CD4-positive, alpha-beta T cell treated with Interleukin-2 at 100 ng/mL for 4 hours (primary cell): ENCODE data around the gene GOLGA6L1.
"Not testable (repeated sequence)": the region's sequence is repeated elsewhere in the genome, so short reads cannot be mapped to it uniquely, and the experiment has no call there.

Experiments
- DNase-seq: peaks from one replicate; pipeline ENCODE4 v3.0.0-alpha.2; 2020; ENCODE audit warnings: low spot score

Gene GOLGA6L1, protein sequence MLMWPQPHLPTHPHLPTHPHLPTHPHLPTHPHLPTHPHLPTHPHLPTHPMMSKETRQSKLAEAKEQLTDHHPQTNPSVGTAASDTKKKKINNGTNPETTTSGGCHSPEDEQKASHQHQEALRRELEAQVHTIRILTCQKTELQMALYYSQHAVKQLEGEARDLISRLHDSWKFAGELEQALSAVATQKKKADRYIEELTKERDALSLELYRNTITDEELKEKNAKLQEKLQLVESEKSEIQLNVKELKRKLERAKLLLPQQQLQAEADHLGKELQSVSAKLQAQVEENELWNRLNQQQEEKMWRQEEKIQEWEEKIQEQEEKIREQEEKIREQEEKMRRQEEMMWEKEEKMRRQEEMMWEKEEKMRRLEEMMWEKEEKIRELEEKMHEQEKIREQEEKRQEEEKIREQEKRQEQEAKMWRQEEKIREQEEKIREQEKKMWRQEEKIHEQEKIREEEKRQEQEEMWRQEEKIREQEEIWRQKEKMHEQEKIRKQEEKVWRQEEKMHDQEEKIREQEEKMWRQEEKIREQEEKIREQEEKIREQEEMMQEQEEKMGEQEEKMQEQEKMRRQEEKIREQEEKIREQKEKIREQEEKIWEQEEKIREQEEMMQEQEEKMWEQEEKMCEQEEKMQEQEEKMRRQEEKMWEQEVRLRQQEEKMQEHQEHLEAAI

GRCh38 chr15:23136722-23137121 lies at the start of gene GOLGA6L1:
GOLGA6L1 (minus strand) TSS chr15:23136822; CDS start chr15:23136731, 91 bp downstream.
- not testable (repeated sequence) for DNase-seq

DNA sequence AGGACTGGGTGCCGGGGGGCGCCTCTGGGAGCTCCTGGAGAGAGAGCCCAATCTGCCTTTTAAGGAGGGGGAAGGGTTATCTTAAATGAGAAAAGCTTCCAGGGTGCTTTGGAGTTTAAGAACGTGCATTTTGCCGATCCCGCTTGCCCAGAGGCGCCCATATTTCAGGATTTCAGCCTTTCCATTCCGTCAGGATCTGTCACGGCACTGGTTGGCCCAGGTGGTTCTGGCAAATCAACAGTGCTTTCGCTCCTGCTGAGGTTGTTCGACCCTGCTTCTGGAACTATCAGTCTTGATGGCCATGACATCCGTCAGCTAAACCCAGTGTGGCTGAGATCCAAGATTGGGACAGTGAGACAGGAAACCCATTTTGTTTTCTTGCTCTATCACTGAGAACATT lies 44.6 kb upstream of the GOLGA6L1 start:
- not testable (repeated sequence) for DNase-seq

DNA sequence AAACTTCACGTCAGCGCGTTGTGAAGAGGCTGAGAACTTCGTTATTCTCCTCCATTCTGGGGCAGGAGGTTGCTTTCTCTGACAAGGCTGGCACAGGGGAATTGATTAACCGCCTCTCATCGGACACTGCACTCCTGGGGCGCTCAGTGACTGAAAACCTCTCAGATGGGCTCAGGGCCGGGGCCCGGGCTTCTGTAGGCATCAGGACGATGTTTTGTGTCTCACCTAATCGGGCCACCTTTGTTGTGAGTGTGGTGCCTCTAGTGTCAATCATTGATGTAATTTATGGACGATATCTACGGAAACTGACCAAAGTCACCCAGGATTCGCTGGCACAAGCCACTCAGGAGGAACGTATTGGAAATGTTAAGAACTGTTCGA lies 43.9 kb upstream of the GOLGA6L1 start:
- not testable (repeated sequence) for DNase-seq

GRCh38 chr15:23179768-23180546 lies 43.3 kb upstream of the GOLGA6L1 start:
- DNase-seq, result not testable (repeated sequence)

DNA sequence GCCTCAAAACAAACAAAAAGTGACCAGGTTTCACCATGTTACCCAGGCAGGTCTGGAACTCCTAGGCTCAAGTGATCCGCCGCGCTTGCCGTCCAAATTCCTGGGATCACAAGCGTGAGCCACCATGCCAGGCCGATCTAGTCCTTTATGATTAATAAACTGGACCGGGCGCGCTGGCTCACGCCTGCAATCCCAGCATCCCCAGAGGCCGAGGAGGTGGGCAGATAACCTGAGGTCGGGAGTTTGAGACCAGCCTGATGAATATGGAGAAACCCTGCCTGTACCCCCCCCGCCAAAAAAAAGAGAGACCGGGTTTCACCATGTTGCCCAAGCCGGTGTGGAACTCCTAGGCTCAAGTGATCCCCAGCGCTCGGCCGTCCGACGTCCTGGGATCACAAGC lies 40.1 kb upstream of the GOLGA6L1 start:
- not testable (repeated sequence) for DNase-seq

DNA sequence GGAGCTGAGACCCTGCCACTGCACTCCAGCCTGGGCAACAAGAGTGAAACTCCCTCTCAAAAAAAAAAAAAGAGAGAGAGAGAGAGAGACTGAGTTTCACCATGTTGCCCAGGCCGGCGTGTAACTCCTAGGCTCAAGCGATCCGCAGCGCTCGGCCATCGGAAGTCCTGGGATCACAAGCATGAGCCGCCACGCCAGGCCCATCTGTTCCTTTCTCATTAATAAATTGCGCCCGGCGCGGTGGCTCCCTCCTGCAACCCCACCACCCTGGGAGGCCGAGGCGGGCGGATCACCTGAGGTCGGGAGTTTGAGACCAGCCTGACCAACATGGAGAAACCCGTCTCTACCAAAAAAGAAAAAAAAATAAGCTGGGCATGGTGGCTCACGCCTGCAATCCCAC lies 39.0 kb upstream of the GOLGA6L1 start:
- DNase-seq, result not testable (repeated sequence)

- DNase-seq, result not testable (repeated sequence)
These were observed 38.1 kb upstream of the GOLGA6L1 start for GRCh38 chr15:23174609-23175140.

- not testable (repeated sequence) for DNase-seq
These were observed 3.8 kb downstream of the GOLGA6L1 start for GRCh38 chr15:23132787-23133186.

DNA sequence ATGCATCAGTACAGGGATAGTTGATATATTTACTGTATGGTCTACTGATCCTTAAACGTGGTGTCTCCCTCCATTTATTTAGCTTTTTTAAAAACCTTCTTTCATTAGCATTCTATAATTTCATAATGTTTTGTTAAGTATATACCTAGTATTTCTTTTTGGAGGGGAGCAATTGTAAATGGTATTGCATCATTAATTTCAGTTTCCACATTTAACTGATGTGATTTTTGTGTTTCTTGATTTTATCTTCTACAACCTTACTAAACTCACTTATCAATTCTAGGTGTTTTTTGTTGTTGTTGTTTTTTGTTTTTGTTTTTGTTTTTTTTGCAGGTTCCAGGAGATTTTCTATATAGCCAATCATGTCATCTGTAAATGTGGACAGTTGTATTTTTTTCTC lies 18.4 kb downstream of the GOLGA6L1 start:
- DNase-seq, result no peak

- no peak for DNase-seq
These were observed 40.8 kb downstream of the GOLGA6L1 start for GRCh38 chr15:23095796-23096195.

GRCh38 chr15:23083115-23083514 lies 53.5 kb downstream of the GOLGA6L1 start:
- DNase-seq, result no peak

GRCh38 chr15:23081996-23082737 lies 54.5 kb downstream of the GOLGA6L1 start:
- DNase-seq, result not testable (repeated sequence)

- no peak for DNase-seq
These were observed 55.4 kb downstream of the GOLGA6L1 start for GRCh38 chr15:23081271-23081670.

DNA sequence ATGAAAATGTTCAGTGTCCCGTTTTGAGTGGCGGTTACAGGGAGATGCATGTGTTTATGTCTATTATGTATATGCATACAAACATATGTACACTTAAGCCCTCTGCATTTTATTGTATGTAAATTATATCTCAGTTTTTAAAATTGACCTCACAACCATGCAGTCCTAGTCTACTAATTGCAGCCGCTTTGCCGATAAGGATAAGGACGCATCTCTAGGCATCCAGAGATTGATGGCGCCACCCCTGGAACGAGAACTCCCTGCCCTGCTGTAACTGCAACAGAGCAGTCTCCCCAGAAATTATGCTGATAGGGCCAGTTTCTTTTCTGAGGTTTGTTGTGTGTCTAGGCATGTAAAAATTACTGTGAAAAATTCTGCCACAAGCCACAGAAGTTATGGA lies 56.9 kb downstream of the GOLGA6L1 start:
- no peak for DNase-seq
